Stimulated activated CD8-positive, alpha-beta memory T cell treated with anti-CD3 and anti-CD28 coated beads, Interleukin-2, amount 100 ng/mL, for 1 hour (primary cell): ENCODE results near the gene SORCS2.

ENCODE experiments used
- DNase-seq, 2 donors: peaks; one replicate each; pipeline ENCODE4 v3.0.0-alpha.2; 2020; ENCODE audit warnings: low read depth in 2 of 2

SORCS2 gene

DNA sequence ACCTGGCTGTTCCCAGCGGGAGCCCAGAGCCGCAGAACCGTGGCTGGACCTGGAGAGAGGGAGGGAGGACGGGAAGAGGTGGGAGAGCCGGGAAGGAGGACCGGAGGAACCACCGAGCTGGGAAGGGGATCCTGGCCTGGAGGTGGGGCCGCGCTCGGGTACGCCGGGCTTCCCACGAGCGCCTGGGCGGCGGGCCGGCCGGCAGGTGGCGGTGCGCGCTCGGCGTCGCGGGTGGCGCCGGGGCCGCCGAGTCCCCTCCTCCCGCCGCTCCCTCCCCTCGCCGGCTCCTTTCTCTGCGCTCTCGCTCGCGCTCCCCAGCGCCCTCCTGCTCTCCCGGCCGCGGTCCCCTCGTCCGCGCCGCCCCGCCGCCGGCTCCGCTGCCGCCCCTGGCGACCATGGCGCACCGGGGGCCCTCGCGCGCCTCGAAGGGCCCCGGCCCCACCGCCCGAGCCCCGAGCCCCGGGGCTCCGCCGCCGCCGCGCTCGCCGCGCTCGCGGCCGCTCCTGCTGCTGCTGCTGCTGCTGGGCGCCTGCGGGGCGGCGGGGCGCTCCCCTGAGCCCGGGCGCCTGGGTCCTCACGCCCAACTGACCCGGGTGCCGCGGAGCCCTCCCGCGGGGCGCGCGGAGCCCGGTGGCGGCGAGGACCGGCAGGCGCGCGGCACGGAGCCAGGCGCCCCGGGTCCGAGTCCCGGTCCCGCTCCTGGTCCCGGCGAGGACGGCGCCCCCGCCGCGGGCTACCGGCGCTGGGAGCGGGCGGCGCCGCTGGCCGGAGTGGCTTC lies at the start of gene SORCS2:
SORCS2 (plus strand) TSS at position 287 of the 778 bp plus-strand sequence.
- no peak for DNase-seq

DNA sequence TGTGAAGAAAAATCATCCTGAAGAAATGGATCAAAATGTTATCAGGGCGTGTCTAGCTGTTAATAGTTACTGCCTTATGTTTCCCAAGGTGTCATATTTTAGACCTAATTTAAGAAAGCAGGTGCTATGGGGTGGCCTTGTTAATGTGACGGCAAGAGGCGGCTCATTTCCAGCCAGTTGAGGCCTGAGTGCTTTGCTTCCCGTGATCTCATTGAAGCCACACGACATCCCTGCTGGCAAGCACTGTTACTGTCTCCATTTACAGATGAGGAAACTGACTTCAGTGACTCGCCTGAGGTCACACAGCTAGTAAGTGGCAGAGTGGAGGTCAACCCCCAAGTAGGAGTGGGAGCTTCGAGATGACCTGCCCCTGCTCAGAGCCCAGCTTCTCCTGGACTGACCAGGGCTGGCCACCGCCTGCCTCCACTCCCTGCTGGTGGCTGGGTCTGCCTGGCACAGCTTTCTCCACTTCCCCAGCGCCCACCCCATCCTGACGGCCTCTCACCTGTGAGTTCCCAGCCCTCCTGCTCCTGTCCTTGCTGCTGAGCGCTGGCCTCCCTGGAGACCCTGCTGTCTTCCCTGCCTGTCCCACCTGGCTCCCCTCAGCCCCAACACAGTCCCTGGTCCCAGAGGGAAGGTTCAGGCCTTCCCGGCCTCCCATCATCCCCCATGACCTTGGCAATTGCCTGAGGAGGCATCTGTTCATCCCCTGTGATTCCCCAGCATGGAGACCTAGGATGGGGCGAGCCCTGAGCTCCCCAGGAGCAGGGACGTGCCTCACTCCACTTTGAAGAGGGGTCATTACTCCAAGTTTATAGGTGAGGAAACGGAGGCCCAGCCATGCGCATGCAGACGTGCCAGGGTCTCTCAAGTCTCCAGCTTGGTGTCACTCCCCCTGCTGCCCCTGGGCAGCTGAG lies 47.7 kb upstream of the SORCS2 start:
- no peak for DNase-seq

DNA sequence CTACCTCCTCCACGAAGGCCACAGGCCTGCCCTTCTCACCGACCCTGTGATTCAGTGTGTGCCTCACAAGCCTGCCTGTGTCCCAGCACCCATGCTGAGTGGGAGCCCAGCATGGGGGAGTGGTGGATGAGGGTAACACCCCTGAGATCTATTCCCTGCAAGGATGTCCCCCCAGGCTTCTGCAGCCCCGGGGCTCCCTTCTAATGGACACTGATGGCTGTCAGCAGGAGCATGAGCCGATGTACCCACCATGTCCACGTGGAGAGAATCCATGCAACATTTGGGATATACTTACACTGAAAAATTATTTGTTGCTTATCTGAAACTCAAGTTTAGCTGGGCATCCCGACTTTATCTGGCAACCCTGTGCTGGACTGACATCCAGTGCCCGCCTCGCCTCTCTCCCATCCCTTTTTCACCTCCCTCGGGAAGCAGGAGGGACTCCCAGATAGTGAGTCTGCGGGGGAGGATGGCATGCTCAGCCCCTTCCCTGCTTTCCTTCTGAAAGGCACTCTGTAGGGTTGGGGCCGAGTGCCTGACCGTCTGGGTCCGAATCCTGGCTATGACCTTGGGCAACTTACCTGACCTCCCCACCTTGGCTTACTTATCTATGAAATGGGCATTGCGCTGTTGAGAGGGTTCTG lies 46.9 kb upstream of the SORCS2 start:
- DNase-seq, result no peak

DNA sequence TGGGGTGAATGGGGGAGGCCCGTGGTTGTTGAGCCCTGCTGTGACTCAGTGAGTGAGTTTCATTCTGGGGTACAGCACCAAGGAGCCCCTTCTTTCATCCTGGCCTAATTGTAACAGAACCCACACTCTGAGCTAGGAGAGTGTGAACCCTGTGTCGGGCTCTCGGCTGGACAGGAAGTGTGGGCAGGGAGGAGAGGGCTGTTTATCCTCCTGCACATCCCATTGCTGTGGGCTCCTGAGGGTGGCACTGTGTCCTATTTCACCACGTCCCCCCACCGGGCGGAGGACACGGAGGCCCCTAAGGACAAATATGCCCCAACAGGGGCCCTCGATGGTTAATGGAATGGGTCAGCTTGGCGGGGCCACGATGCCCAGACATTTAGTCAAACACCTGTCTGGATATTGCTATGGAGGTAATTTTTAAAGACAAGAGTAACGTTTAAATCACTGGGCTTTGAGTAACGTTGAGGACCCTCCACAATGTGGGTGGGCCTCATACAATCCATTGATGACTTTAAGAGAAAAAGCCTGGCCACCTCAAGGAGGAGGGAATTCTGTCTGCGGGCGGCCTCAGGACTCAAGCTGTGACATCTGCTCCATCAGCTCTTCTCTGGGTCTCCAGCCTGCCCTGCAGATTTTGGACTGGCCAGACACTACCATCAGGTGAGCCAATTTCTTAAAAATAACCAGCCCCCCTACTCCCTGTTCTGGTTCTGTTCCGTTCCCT lies 46.1 kb upstream of the SORCS2 start:
- DNase-seq, result no peak

DNA sequence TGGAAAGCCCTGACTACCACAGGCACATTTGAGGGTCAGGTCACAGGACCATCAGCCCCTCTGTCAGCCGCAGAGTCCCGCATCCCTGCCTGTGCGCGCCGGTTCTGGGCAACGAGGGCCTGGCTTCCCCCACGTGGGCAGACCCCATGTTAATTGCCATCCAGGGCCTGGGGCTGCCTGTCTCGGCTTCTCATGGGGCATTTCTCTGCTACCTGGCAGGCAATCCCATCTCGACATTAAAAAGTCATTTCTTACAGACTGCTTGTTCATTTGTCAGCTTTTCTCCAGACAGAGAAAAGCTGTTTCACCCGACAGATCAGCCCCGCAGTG lies 45.6 kb upstream of the SORCS2 start:
- DNase-seq, result no peak

DNA sequence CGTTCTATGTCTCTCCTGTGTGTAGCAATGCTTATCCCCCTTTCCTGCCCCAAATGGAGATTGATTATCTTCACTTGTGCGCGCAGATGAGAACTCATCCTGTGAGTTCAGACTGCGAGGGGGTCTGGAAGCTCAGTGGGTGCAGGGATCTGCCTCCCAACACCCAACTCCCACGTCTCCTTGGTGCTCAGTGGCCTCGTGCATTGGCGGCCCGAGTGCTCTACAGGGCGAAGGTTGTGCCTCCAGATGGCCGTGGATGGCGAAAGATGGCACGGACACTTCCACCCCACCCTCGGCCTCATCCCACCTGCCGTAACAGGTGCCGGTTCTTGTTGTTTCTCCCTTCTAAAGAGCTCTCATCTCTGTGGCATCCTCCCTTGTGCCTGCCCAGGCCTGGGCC lies 45.1 kb upstream of the SORCS2 start:
- DNase-seq, result no peak

DNA sequence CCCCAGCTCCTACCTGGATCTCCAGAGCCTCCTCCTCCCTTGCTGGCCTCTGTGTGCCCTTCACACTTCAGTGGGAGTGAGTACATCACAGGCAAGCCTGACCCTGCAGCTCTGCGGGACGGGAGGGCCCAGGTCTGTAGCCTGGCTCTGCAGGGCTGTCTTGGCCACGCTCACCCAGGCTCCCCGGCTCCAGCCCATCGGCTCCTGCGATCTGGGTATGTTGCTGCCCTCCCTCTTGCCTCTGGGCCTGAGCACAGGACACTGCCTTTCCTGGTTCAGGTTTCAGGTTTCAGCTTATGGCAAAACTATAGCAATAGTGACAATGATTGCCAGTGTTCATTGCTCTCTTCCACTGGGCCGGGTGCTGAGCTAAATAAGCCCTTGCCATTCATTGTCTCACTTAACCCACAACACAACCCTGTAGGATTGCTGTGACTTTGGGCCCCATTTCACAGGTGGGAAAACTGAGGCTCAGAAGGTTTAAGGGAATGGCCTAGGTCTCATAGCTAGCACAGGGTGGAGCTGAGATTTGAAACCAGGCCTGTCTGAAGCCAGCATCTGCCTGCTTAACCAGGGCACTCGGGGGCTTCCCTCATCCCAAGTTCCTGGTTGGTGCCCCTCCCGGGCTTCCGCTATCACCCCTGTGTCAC lies 44.6 kb upstream of the SORCS2 start:
- no peak for DNase-seq

DNA sequence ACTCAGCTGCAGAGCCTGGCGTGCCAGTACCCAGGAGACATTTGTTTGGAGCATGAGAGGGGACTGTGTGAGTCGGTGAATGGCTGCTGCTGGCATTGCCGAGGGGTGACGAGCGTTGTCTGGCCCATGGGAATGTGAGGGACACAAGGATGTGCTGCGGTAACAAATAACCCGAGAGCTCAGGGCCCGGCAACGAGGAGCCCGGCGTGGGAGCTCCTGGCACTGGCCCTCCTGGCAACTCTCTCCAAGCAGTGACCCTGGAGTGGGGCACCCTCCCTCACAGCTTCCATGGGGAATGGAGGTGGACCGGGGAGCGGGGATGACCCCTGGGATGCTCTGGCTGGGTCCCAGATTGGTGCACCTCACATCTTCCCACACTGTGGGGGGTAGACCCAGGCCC lies 44.0 kb upstream of the SORCS2 start:
- no peak for DNase-seq

DNA sequence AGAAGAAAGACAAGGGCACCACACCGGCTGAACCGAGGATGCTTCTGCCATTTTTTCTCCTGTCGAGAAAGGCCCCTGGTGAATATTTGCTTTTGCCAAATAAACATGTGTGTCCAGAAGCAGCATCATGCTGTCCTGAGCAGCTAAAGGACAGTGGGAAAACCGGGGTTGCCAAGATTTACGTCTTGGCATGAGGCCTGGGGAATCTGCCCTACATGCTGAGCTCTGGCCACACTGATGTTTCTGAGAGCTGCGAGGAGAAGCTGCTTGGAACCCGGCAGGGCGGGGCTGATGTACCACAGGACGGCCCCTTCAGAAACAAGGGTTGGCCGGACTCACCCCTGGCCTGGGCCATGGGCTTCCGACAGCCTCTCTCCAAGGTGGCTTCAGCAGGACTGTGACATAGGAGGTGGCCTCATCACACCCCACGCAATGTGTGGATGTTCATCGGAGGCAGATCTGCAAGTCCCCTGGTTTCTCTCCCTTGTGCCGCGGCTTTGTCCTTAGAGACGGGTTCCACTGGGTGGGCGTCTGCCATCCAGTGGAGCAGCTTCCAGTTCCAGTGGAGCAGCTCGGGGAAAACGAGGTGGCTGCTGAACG lies 42.2 kb upstream of the SORCS2 start:
- no peak for DNase-seq

DNA sequence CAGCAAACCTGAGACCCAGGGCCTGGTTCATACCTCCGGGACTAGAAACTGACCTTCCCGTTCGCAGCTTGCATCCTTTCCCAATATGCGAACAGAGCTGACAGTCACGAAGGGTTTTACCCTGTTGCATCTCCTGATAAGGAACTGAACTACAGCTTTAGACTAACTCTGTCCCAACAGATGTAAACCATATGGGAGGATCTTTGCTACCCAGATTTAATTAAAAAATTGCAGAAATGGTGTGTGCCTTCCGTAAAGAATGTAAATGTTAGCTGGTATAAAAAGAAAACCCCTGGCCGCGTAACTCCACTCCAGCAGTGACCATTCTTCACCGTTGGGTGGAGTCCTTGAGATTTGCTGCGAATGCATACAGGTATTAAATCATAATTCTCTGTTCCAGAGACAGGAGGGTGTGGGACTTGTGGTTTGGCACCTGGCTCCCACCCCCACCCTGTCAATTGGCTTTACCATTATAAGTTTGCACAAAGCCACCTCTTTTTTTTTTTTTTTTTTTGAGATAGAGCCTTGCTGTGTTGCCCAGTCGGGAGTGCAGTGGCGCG lies 40.6 kb upstream of the SORCS2 start:
- no peak for DNase-seq

DNA sequence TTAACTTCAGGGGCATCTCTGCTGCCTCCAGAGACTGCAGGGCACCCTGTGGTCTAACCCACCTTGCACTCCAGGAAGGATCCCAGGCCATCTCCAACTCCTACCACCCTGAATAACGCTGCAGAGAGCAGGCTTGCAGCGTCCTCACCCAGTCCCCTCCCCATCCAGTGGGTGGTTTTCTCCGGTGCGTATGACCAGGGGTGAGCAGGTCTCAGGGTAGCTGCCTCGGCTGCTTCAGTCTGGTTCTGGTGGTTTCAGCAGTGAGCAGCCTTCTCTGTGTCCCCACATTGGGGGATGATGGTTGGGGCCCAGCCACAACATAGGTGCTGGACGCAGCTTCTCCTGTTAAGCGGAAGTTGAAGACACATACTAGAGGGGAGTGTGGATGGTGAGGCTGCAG lies 38.6 kb upstream of the SORCS2 start:
- DNase-seq, result no peak

DNA sequence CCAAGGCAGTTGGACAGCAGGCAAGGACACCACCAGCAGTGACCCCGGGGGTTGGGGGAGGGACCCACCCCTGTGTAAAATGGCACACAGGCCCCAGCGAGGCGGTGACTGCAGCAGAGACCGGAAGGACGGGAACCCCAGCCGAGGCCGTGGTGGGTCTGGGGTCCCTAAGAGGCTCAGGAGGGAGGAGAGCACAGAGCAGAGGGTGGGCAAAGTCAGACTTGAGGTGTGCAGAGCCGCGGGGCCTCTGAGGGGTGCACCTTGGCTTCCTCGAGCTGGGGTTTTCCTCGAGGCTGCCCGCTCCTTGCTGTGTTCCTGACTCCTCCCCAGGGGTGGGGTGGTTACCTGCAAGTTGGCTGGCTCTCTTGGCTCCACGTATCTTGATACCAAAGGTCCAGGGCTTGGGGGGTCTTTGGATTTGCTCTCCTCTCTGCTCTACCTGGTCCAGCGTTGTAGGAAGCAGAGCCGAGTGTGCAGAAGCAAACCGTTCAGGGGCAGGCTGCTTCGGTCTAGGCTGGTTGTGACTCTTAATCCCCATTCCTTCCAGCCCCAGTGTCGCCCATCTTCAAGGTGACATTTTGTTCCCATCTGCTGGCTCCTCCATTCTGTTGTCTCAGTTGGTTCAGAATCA lies 37.9 kb upstream of the SORCS2 start:
- no peak for DNase-seq

DNA sequence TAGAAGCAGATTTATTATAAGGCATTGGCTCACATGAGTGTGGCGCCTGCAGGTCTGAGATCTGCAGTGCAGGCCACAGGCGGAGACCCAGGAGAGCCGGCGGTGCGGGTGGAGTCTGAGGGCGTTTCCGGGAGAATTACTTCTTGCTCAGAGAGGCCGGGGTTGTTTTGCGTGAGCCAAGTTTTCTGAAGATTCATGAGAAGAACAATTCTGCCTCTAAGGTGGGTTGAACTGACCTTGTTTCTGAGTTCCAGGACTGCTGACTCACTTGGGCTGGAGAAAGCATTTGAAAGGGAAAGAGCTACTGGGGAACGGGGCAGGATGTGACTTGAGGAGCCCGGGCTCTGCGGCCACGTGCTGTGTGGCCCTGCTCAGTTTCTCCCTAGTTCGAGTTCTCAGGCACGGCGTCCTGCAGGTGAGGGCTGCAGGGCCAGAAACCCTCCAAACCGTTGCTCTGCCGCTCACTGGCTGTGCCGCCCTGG lies 36.7 kb upstream of the SORCS2 start:
- no peak for DNase-seq

DNA sequence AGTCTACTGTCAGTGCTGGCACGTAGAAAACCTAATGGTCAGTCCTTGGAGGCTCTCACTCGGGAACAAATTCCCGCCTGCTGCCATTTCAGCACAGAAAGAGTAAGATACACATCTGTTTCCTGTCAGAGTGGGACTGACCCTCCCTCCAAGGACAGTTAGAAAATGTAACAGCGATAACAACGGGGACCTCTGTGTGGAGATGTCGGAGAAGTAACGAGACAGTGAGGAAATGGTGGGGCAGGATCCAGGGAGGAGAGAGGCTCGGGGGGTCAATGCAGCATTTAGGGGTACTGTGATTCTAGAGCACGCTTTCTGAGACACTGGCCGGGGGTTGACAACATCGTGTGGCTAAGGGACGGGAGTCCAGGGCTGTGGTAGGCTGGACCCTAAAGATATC lies 36.0 kb upstream of the SORCS2 start:
- no peak for DNase-seq

DNA sequence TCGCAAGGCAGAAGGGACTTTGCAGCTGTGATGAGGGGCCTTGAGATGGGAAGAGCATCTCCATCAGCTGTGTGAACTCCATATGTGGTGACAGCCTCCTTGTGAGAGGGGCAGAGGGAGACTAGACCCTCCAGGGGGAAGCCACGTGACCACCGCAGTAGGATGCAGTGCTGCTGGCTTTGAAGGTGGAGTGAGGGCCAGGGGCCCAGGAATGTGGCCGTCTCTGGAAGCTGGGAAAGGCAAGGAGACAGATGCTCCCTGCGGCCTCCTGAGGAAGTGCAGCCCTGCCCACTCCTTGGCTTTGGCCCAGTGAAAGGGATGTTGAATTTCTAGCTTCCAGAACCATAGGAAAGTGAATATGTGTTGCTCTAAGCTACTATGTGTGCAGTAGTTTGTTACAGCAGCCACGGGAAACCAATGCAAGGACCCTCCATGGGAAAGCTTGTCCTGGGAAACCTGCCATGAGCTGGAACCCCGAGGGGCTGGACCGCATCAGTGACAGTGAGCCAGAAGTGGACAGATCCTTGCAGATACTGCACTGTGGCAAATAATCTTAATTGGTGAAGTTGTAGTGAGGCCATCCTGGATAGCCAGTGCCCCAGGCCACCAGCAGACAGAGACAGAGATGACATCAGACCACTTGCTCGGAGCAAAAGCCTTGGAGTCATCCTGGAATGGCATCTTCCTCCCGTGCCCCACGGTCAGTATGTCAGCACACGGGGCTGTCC lies 35.4 kb upstream of the SORCS2 start:
- DNase-seq, result no peak

DNA sequence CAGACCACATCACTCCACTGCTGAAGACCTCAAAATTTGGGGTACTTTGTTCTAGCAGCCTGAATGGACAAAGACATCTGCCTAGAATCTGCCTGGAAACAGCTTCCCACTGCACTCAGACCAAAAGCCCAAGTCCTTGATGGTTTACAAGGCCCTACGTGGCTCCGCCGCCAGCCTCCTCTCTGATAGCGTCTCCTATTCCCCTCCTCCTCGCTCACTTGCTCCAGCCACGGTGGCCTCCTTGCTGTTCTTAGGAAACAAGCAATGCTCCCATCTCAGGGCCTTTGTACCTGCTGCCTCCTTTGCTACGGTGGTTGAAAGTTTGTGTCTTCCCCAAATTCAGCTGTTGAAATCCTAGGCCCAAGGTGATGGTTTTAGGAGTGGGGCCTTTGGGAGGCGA lies 34.7 kb upstream of the SORCS2 start:
- DNase-seq, result no peak

DNA sequence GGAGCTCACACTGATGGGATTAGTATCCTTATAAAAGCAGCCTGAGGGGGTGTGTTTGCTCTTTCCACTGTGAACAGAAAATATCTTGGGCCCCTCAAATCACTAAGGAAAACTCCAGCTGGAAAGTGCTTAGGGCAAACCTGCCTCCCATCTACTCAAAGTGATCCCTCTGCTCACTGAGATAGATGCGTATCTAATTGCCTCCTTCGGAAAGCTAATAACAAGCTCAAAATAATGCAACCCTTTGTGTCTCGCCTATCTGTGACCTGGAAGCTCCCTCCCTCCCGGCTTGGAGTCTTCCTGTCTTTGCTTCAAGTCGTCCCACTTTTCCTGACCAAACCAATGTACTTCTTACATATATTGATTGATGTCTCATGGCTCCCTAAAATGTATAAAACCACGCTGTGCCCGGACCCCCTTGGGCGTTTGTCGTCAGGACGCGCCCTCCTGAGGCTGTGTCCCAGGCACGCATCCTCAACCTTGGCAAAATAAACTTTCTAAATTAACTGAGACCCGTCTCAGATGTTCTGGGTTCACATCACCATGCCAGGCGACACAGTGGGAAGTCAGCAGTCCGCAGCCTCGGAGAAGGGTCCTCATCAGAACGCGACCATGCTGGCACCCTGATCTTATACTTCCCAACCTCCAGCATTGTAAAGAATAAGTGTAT lies 34.1 kb upstream of the SORCS2 start:
- no peak for DNase-seq

DNA sequence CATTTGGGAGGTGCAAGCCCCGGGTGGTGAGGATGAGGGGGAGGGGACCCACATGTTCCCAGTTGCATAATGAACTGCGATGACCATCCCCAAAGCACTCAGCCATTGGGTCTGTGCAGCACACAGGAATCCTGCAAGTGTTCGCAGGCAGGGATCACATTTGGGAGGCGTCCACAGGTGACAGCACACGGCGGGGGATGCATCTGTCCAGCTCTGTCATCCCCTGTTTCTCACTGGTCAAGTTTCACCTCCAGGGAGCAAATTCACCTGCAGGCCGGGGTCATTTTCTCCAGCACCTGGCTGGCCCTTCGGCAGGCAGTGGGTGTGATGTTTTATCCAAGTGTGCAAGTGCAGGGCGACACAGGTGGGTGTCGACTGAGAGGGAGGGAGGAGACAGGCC lies 33.3 kb upstream of the SORCS2 start:
- DNase-seq, result no peak

DNA sequence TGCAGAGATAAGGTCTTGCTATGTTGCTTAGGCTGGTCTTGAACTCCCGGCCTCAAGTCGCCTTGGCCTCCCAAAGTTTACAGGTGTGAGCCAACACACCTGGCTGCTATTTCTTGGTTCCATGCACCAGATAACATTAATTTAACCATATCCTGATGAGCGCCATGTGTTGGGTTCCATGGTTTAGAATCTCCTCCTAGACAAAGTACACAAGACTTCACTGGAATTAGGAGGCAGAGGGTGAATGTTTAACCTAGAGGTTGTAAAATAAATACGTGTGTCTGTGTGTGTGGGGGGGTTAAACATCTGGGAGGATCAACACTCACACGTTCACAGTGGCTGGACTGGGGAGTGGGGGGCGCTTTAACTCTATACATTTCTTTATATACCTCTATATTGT lies 32.4 kb upstream of the SORCS2 start:
- no peak for DNase-seq
